HepG2 (cell line): Measurements from ENCODE around the gene STX5. TPM values are rescaled to one million over a fixed set of nuclear protein-coding genes. Genes with fewer than 3 reads are reported as not detected.

ENCODE experiments used
- AGO2 ChIP-seq: fragments of 200-400 bp; formaldehyde crosslinking; optimal IDR thresholded peaks from 2 replicates; pipeline ENCODE3; 2017; ENCODE audit warnings: mild to moderate bottlenecking, low read depth, low read length, moderate library complexity
- ATF1 ChIP-seq: IDR thresholded peaks from 2 replicates; pipeline ENCODE4 v1.6.1; 2016; ENCODE audit warnings: mild to moderate bottlenecking, control low read depth
- ATM ChIP-seq: fragments of 450-650 bp; IDR thresholded peaks from 2 replicates; pipeline ENCODE4 v1.7.1; 2017; ENCODE audit warnings: mild to moderate bottlenecking, borderline replicate concordance
- CERS6 ChIP-seq: sonication (generic); formaldehyde crosslinking; IDR thresholded peaks from 2 replicates; pipeline ENCODE4 v1.5.0; 2020; ENCODE audit warnings: missing genetic modification reagents
- EZH2 ChIP-seq: conservative IDR thresholded peaks from 2 replicates; pipeline ENCODE4 v1.6.1; 2012; ENCODE audit warnings: mild to moderate bottlenecking, low read depth, low read length, moderate library complexity
- GRHL1 ChIP-seq: sonication (generic); formaldehyde crosslinking; conservative IDR thresholded peaks from 2 replicates; pipeline ENCODE4 v1.8.0; 2022; ENCODE audit warnings: missing genetic modification reagents
- IRX3 ChIP-seq: sonication (generic); formaldehyde crosslinking; IDR thresholded peaks from 2 replicates; pipeline ENCODE4 v1.8.1; 2023; ENCODE audit warnings: mild to moderate bottlenecking, low read depth, missing genetic modification reagents, borderline replicate concordance
- JUN ChIP-seq: sonication (generic); formaldehyde crosslinking; IDR thresholded peaks from 2 replicates; pipeline ENCODE4 v1.4.0; 2020; ENCODE audit warnings: mild to moderate bottlenecking, missing genetic modification reagents
- LCORL ChIP-seq, 2 experiments: fragments of 450-650 bp in 1 of 2; sonication (generic) in 1 of 2; formaldehyde crosslinking in 1 of 2; IDR thresholded peaks; 2 replicates each; pipeline versions ENCODE4 v1.5.0 to v1.6.1; 2017 to 2020; ENCODE audit warnings: antibody characterized with exemption in 1 of 2, missing genetic modification reagents in 1 of 2
- MTA1 ChIP-seq: sonication (generic); formaldehyde crosslinking; IDR thresholded peaks from 2 replicates; pipeline ENCODE4 v1.4.0; 2020; ENCODE audit warnings: missing genetic modification reagents, mild to moderate bottlenecking, borderline replicate concordance
- PCBP1 ChIP-seq: fragments of 200-400 bp; formaldehyde crosslinking; IDR thresholded peaks from 2 replicates; pipeline ENCODE4 v1.6.1; 2017; ENCODE audit warnings: mild to moderate bottlenecking, low read depth, low read length, borderline replicate concordance
- SAP130 ChIP-seq: IDR thresholded peaks from 2 replicates; pipeline ENCODE4 v1.6.1; 2016; ENCODE audit warnings: low read depth
- SNRNP70 ChIP-seq: fragments of 200-400 bp; formaldehyde crosslinking; IDR thresholded peaks from 2 replicates; pipeline ENCODE4 v1.6.1; 2017; ENCODE audit warnings: mild to moderate bottlenecking, low read depth, low read length, moderate library complexity
- THAP9 ChIP-seq: sonication (generic); formaldehyde crosslinking; IDR thresholded peaks from 2 replicates; pipeline ENCODE4; 2020; ENCODE audit warnings: missing genetic modification reagents, mild to moderate bottlenecking, borderline replicate concordance
- UBTF ChIP-seq: sonication (generic); formaldehyde crosslinking; IDR thresholded peaks from 2 replicates; pipeline ENCODE4 v1.4.0; 2020; ENCODE audit warnings: mild to moderate bottlenecking, missing genetic modification reagents
- ZNF205 ChIP-seq: IDR thresholded peaks from 2 replicates; pipeline ENCODE4 v1.6.1; 2018; ENCODE audit warnings: missing biosample characterization, missing genetic modification reagents
- ZNF558 ChIP-seq: sonication (generic); formaldehyde crosslinking; IDR thresholded peaks from 2 replicates; pipeline ENCODE4 v1.9.0; 2022; ENCODE audit warnings: mild to moderate bottlenecking, missing genetic modification reagents, borderline replicate concordance
- ZNF564 ChIP-seq: sonication (generic); formaldehyde crosslinking; IDR thresholded peaks from 2 replicates; pipeline ENCODE4 v1.8.1; 2023; ENCODE audit warnings: mild to moderate bottlenecking, missing genetic modification reagents
- ZNF570 ChIP-seq: sonication (generic); formaldehyde crosslinking; IDR thresholded peaks from 2 replicates; pipeline ENCODE4 v1.4.0; 2020; ENCODE audit warnings: mild to moderate bottlenecking, missing genetic modification reagents, borderline replicate concordance
- ZNF616 ChIP-seq: sonication (generic); formaldehyde crosslinking; IDR thresholded peaks from 2 replicates; pipeline ENCODE4 v1.5.0; 2020; ENCODE audit warnings: low read depth, mild to moderate bottlenecking, missing genetic modification reagents
- ZNF841 ChIP-seq: sonication (generic); formaldehyde crosslinking; IDR thresholded peaks from 2 replicates; pipeline ENCODE4 v1.8.1; 2023; ENCODE audit warnings: missing genetic modification reagents, borderline replicate concordance
- polyA plus RNA-seq, 8 experiments: library from polyadenylated mRNA; depleted of rRNA in 3 of 8; stranded (reverse) in 7 of 8; unstranded in 1 of 8; fragments of >200 nt; fragmentation: Illumina TruSeq in 4 of 8; extraction: Trizol in 4 of 8; gene quantifications; 2 replicates each; pipeline versions ENCODE4 v1.2.1 to v1.2.3, GENCODE V29; 2011 to 2016; ENCODE audit warnings: low read depth in 4 of 8, missing spikeins in 1 of 8, mixed read lengths in 1 of 8; ENCODE audit not compliant: insufficient read depth in 1 of 8
- total RNA-seq, 5 experiments: library from RNA; depleted of rRNA; stranded (reverse); fragments of >200 nt; fragmentation: Illumina TruSeq; extraction: Trizol; gene quantifications; 2 replicates each; pipeline ENCODE4 v1.2.3, GENCODE V29; 2016; ENCODE audit warnings: low read depth in 1 of 5

The STX5 gene
- total and polyA plus RNA-seq, 2 of the 13 experiments (the other 11 are each of a cell fraction or from before 2014, with no cell fraction given), result 26.9 to 30.0 TPM

- TF ChIP-seq ZNF570 (CRISPR knock-in tag), result no peak; the same call in 1 of the 2 replicates
- peak; percentile 78; the same call in 1 of the 2 replicates for TF ChIP-seq GRHL1 (CRISPR knock-in tag)
- TF ChIP-seq ZNF564 (CRISPR knock-in tag), result peak; percentile 91
- no peak for TF ChIP-seq PCBP1
- peak; percentile 94 for TF ChIP-seq ZNF205 (CRISPR knock-in tag)
- TF ChIP-seq ZNF558 (CRISPR knock-in tag), result no peak
- TF ChIP-seq AGO2, result no peak
- TF ChIP-seq ATF1 (CRISPR knock-in tag), result peak; percentile 47; the same call in 1 of the 2 replicates
- no peak for TF ChIP-seq LCORL (IDR thresholded peaks at IDR 0.05)
- peak; percentile 44; the same call in 1 of the 2 replicates for TF ChIP-seq LCORL (CRISPR knock-in tag; IDR thresholded peaks at IDR 0.05)
- TF ChIP-seq MTA1 (CRISPR knock-in tag), result no peak
- no peak; the same call in 1 of the 2 replicates for TF ChIP-seq UBTF (CRISPR knock-in tag)
- TF ChIP-seq IRX3 (CRISPR knock-in tag), result peak; percentile 44
- no peak for TF ChIP-seq EZH2
- 0 out of 2 replicates have a peak, but pooled peaks have one; percentile 52 for TF ChIP-seq JUN (CRISPR knock-in tag)
- TF ChIP-seq CERS6 (CRISPR knock-in tag), result no peak; the same call in 1 of the 2 replicates
- peak; percentile 96 for TF ChIP-seq ZNF841 (CRISPR knock-in tag)
- no peak; the same call in 1 of the 2 replicates for TF ChIP-seq ZNF616
- TF ChIP-seq THAP9 (CRISPR knock-in tag), result no peak
- TF ChIP-seq SAP130 (CRISPR knock-in tag), result peak; percentile 78; the same call in 1 of the 2 replicates
- no peak for TF ChIP-seq SNRNP70
- TF ChIP-seq ATM, result 0 out of 2 replicates have a peak, but pooled peaks have one; percentile 56
Measured at GRCh38 chr11:62841361-62842170, 9.7 kb upstream of the STX5 start (continued).
